Stomach (tissue), 4 donors: Measurements from ENCODE around the gene NAT10.
A peak's percentile ranks its signal among the peaks of the same experiment; 100 is the strongest.

Experiments
- CTCF ChIP-seq, 7 experiments: fragments of 450-650 bp in 4 of 7; fragments of 200-600 bp in 3 of 7; sonication (generic) in 3 of 7; IDR thresholded peaks; one replicate each; pipeline ENCODE4 v1.5.1; 2016 to 2019; ENCODE audit warnings: antibody characterized with exemption in 7 of 7, control low read depth in 2 of 7, mild to moderate bottlenecking in 1 of 7
- EP300 ChIP-seq: sonication (generic); formaldehyde crosslinking; IDR thresholded peaks from one replicate; pipeline ENCODE4 v1.6.1; 2017; ENCODE audit warnings: antibody characterized with exemption
- POLR2A ChIP-seq, 4 donors: fragments of 450-650 bp; IDR thresholded peaks; one replicate each; pipeline ENCODE4 v1.6.1; 2016; ENCODE audit warnings: antibody characterized with exemption in 4 of 4, control low read depth in 2 of 4, mild to moderate bottlenecking in 1 of 4, moderate library complexity in 1 of 4
- POLR2AphosphoS5 ChIP-seq, 3 donors: sonication (generic); formaldehyde crosslinking; IDR thresholded peaks; one replicate each; pipeline ENCODE4 v1.6.1; 2016; ENCODE audit warnings: antibody characterized with exemption in 3 of 3

DNA sequence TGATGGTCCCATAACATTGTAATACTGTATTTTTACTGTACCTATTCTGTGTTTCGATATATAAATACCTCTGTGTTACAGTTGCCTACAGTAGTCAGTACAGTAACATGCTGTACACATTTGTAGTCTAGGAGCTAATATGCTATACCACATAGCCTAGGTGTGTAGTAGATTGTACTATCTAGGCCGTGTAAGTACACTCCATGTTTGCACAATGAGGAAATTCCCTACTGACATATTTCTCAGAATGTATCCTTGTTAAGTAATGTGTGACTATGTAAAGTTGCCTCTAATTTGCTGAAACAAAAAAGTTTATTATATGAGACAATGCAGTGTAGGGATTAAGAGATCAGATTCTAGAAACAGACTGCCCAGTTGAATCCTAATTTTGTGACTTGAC lies 32.6 kb upstream of the NAT10 start:
- TF ChIP-seq CTCF (IDR thresholded peaks at IDR 0.05) (no peak), EP300 (no peak), POLR2A (IDR thresholded peaks at IDR 0.05) (no peak), POLR2AphosphoS5 (IDR thresholded peaks at IDR 0.05) (peak in 1 of 3 donors; percentile 73)
